Liver (tissue), 9 donors: ENCODE results near the gene FNDC7. TPM values are rescaled to one million over a fixed set of nuclear protein-coding genes. Genes with fewer than 3 reads are reported as not detected.
"Not testable (repeated sequence)": the region's sequence is repeated elsewhere in the genome, so short reads cannot be mapped to it uniquely, and the experiment has no call there.

Experiments
- DNase-seq: peaks from one replicate; pipeline ENCODE4 v3.0.0-alpha.2; 2017; ENCODE audit warnings: low spot score
- H3K27ac ChIP-seq, 2 donors: one replicate each; pipeline ENCODE4 v1.7.0; 2013; ENCODE audit warnings: inconsistent platforms in 2 of 2, low read length in 2 of 2, control low read depth in 1 of 2, low read depth in 1 of 2, mild to moderate bottlenecking in 1 of 2
- H3K27me3 ChIP-seq, 4 donors: one replicate each; pipeline versions ENCODE4 v1.6.1 to v1.7.0; 2013; ENCODE audit warnings: low read length in 3 of 4, inconsistent platforms in 1 of 4, mild to moderate bottlenecking in 1 of 4, moderate library complexity in 1 of 4; ENCODE audit not compliant: control insufficient read depth in 4 of 4, insufficient read depth in 4 of 4
- H3K36me3 ChIP-seq, 4 donors: one replicate each; pipeline versions ENCODE4 v1.6.1 to v1.7.0; 2013; ENCODE audit warnings: low read length in 3 of 4, mild to moderate bottlenecking in 3 of 4, low read depth in 1 of 4, moderate library complexity in 1 of 4; ENCODE audit not compliant: control insufficient read depth in 4 of 4, insufficient read depth in 3 of 4
- H3K4me1 ChIP-seq, 4 donors: one replicate each; pipeline versions ENCODE4 v1.6.1 to v1.7.0; 2013; ENCODE audit warnings: low read length in 3 of 4, mild to moderate bottlenecking in 3 of 4, moderate library complexity in 1 of 4; ENCODE audit not compliant: control insufficient read depth in 4 of 4, insufficient read depth in 4 of 4
- H3K4me3 ChIP-seq, 3 donors: one replicate each; pipeline versions ENCODE4 v1.6.1 to v1.7.0; 2013; ENCODE audit warnings: low read length in 3 of 3, control low read depth in 1 of 3, low read depth in 1 of 3, mild to moderate bottlenecking in 1 of 3
- H3K9ac ChIP-seq, 2 donors: one replicate each; pipeline ENCODE4 v1.7.0; 2013; ENCODE audit warnings: low read length in 2 of 2, mild to moderate bottlenecking in 2 of 2, moderate library complexity in 2 of 2, control low read depth in 1 of 2, low read depth in 1 of 2
- H3K9me3 ChIP-seq, 4 donors: one replicate each; pipeline versions ENCODE4 v1.6.1 to v1.7.0; 2013; ENCODE audit warnings: low read length in 3 of 4; ENCODE audit not compliant: control insufficient read depth in 4 of 4
- ATF3 ChIP-seq: IDR thresholded peaks from 2 replicates; pipeline ENCODE4 v1.6.1; 2016; ENCODE audit warnings: antibody characterized with exemption
- EGR1 ChIP-seq, 2 donors: IDR thresholded peaks; 2 replicates each; pipeline ENCODE4 v1.6.1; 2016 to 2018; ENCODE audit warnings: antibody characterized with exemption in 2 of 2, low read depth in 2 of 2
- FOXA2 ChIP-seq: IDR thresholded peaks from 2 replicates; pipeline ENCODE4 v1.6.1; 2016; ENCODE audit warnings: antibody characterized with exemption
- GABPA ChIP-seq, 2 donors: IDR thresholded peaks in 1 of 2; conservative IDR thresholded peaks in 1 of 2; 2 replicates each; pipeline ENCODE4 v1.6.1; 2016; ENCODE audit warnings: antibody characterized with exemption in 2 of 2, mild to moderate bottlenecking in 1 of 2, moderate library complexity in 1 of 2
- HNF4A ChIP-seq, 2 donors: conservative IDR thresholded peaks; 2 replicates each; pipeline ENCODE4 v1.6.1; 2016; ENCODE audit warnings: antibody characterized with exemption in 2 of 2, mild to moderate bottlenecking in 2 of 2
- HNF4G ChIP-seq: IDR thresholded peaks from 2 replicates; pipeline ENCODE4 v1.6.1; 2016; ENCODE audit warnings: antibody characterized with exemption
- MAX ChIP-seq: IDR thresholded peaks from 2 replicates; pipeline ENCODE4 v1.6.1; 2016; ENCODE audit warnings: antibody characterized with exemption
- NR2F2 ChIP-seq: IDR thresholded peaks from 2 replicates; pipeline ENCODE4 v1.6.1; 2016; ENCODE audit warnings: antibody characterized with exemption
- RAD21 ChIP-seq, 2 donors: IDR thresholded peaks; 2 replicates each; pipeline ENCODE4 v1.6.1; 2016; ENCODE audit warnings: antibody characterized with exemption in 2 of 2, mild to moderate bottlenecking in 2 of 2
- REST ChIP-seq: IDR thresholded peaks from 2 replicates; pipeline ENCODE4 v1.6.1; 2016; ENCODE audit warnings: antibody characterized with exemption, mild to moderate bottlenecking
- SP1 ChIP-seq: IDR thresholded peaks from 2 replicates; pipeline ENCODE4 v1.6.1; 2018; ENCODE audit warnings: antibody characterized with exemption, mild to moderate bottlenecking
- TAF1 ChIP-seq: conservative IDR thresholded peaks from 2 replicates; pipeline ENCODE4 v1.6.1; 2016; ENCODE audit warnings: antibody characterized with exemption, mild to moderate bottlenecking
- YY1 ChIP-seq: IDR thresholded peaks from 2 replicates; pipeline ENCODE4 v1.6.1; 2016; ENCODE audit warnings: antibody characterized with exemption, mild to moderate bottlenecking
- ZBTB33 ChIP-seq: IDR thresholded peaks from 2 replicates; pipeline ENCODE4 v1.6.1; 2016; ENCODE audit warnings: antibody characterized with exemption
- WGBS: extraction: QIAGEN DNeasy Blood & Tissue Kit; methylation state at CpG from one replicate; pipeline ENCODE4 v1.1.7; 2013; 5-methylcytosine and 5-hydroxymethylcytosine counted together
- polyA plus RNA-seq, 2 donors: library from polyadenylated mRNA; stranded (reverse) in 1 of 2; unstranded in 1 of 2; fragments of 200-250 nt in 1 of 2; fragments of >200 nt in 1 of 2; fragmentation: Nextera tagmentation in 1 of 2; extraction: Ambion mirVana in 1 of 2; gene quantifications; one replicate each; pipeline versions ENCODE4 v1.2.1 to v1.2.3, GENCODE V29; 2013 to 2015
- total RNA-seq, 2 donors: library from RNA; depleted of rRNA; stranded (reverse); fragments of >200 nt; gene quantifications; one replicate each; pipeline ENCODE4 v1.2.3, GENCODE V29; 2014
- donor health status: healthy.
- donor health status: healthy.
- donor health status: healthy.
- donor health status: healthy.
- donor health status: healthy.

FNDC7 gene
- total and polyA plus RNA-seq, 4 donors = not detected

- Histone ChIP-seq H3K9ac (no peak overlapping the region), H3K27me3 (no peaks in the 10 kb centered on the region), H3K4me3 (no peak overlapping the region), H3K9me3 (no peaks in the 10 kb centered on the region), H3K4me1 (no peaks in the 10 kb centered on the region), H3K27ac (no peak overlapping the region), H3K36me3 (peaks cover 1 to 43% (median 32%) of the 10 kb centered on the region in 4 donors)
- DNase-seq = no peak
- TF ChIP-seq FOXA2 (no peak), ZBTB33 (no peak), GABPA (IDR thresholded peaks at IDR 0.05 in 1 of 2, conservative IDR thresholded peaks at IDR 0.05 in 1 of 2) (no peak), MAX (no peak)
Measured at GRCh38 chr1:108779455-108779854, 66.7 kb downstream of the FNDC7 start.

- H3K9me3 ChIP-seq = peaks cover 2 to 9% (median 7%) of the 10 kb centered on the region in 4 donors
- WGBS = 90% methylated on average over 3 of the region's 3 CpGs
- H3K36me3 ChIP-seq = peaks cover 5 to 46% (median 43%) of the 10 kb centered on the region in 4 donors
Measured at GRCh38 chr1:108780937-108781574, 68.3 kb downstream of the FNDC7 start.

GRCh38 chr1:108781575-108781944 is 68.9 kb downstream of the FNDC7 start:
- not testable (repeated sequence) for H3K9ac ChIP-seq, DNase-seq, H3K27ac ChIP-seq, H3K9me3 ChIP-seq, H3K4me3 ChIP-seq, H3K4me1 ChIP-seq, H3K27me3 ChIP-seq
- 98% methylated on average over 1 of the region's 1 CpG for WGBS
- H3K36me3 ChIP-seq = peaks cover 5 to 46% (median 44%) of the 10 kb centered on the region in 4 donors

More at GRCh38 chr1:108780937-108781574, 68.3 kb downstream of the FNDC7 start:
- TF ChIP-seq HNF4A (conservative IDR thresholded peaks at IDR 0.05) = no peak
- TF ChIP-seq RAD21 (IDR thresholded peaks at IDR 0.05) = no peak
- TF ChIP-seq NR2F2 = no peak
- no peak for TF ChIP-seq SP1
- TF ChIP-seq EGR1 (IDR thresholded peaks at IDR 0.05; ENCODE audit: low read depth in 2 of 2) = no peak
- TF ChIP-seq REST = no peak
- no peak for TF ChIP-seq ATF3
- TF ChIP-seq MAX = no peak
- TF ChIP-seq HNF4G = no peak
- no peak for TF ChIP-seq TAF1
- no peak for TF ChIP-seq FOXA2
- TF ChIP-seq GABPA (IDR thresholded peaks at IDR 0.05 in 1 of 2, conservative IDR thresholded peaks at IDR 0.05 in 1 of 2) = no peak
- TF ChIP-seq YY1 = no peak
- DNase-seq = no peak
- no peak overlapping the region for H3K9ac ChIP-seq
- H3K27ac ChIP-seq = no peak overlapping the region
- no peaks in the 10 kb centered on the region for H3K4me1 ChIP-seq
- H3K4me3 ChIP-seq = no peak overlapping the region
- H3K27me3 ChIP-seq = no peaks in the 10 kb centered on the region
